GM19099 (cell line): Measurements from ENCODE around the gene MS4A4E.

ENCODE experiments used
- POLR2A ChIP-seq: IDR thresholded peaks from 3 replicates; pipeline ENCODE4 v1.6.1; 2011; ENCODE audit warnings: low read depth; ENCODE audit not compliant: insufficient read length; ENCODE audit errors: extremely low read depth

MS4A4E gene

DNA sequence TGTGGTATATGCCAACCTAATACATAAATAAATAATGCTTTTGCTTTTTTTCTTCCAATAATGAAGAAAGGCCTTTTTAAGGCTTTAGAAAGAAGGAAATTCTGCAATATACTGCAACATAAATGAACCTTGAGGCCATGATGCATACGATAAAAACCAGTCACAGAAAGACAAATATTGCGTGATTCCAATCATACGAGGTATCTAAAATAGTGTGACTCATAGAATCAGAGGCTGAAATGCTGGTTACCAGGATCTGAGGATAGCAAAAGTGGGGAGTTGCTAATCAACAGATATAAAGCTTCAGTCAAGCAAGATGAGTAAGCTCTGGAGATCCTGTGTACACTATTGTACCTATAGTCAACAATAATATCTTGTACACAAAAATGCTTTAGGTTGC is 84.3 kb downstream of the MS4A4E start:
- TF ChIP-seq POLR2A = no peak

DNA sequence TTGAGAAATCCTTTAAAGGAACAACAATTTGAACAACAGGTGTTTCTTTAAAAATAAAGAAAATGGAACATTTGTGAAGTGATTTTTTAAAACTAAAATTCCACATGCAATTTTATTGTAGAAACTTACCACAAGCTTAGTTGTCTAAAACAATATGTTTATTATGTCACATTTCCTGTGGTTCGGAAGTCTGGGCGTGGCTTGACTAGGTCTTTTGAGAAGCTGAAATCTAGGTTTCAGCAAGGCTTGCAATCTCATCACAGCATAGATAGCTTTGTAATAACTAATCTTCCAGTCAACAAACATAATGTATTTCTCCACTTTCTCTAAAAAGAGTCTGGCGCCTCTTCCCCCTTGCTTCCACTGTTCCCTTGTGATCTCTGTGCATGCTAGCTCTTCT is 87.0 kb downstream of the MS4A4E start:
- no peak for TF ChIP-seq POLR2A

DNA sequence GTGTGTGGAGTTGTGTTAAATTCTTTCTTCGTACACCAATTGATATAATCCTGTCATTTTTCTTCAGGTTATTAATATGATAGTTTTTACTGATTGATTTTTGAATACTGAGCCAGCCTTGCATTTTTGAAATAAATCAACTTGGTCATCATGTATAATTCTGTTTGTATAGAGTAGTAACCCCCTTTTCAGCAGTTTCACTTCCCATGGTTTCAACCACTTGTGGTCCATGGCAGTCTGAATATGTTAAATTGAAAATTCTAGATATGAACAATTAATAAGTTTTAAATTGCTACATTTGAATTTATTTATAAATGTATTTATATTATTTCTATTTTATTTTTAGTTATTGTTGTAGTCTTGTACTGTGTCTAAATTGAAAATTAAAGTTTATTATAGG is 92.7 kb downstream of the MS4A4E start:
- TF ChIP-seq POLR2A = no peak
